ENCODE measurements around the gene IGLON5. TPM values are rescaled to one million over a fixed set of nuclear protein-coding genes. Genes with fewer than 3 reads are reported as not detected.

IGLON5 gene
- total RNA-seq, 1 experiment from 2014 or later: 41.2 TPM

DNA sequence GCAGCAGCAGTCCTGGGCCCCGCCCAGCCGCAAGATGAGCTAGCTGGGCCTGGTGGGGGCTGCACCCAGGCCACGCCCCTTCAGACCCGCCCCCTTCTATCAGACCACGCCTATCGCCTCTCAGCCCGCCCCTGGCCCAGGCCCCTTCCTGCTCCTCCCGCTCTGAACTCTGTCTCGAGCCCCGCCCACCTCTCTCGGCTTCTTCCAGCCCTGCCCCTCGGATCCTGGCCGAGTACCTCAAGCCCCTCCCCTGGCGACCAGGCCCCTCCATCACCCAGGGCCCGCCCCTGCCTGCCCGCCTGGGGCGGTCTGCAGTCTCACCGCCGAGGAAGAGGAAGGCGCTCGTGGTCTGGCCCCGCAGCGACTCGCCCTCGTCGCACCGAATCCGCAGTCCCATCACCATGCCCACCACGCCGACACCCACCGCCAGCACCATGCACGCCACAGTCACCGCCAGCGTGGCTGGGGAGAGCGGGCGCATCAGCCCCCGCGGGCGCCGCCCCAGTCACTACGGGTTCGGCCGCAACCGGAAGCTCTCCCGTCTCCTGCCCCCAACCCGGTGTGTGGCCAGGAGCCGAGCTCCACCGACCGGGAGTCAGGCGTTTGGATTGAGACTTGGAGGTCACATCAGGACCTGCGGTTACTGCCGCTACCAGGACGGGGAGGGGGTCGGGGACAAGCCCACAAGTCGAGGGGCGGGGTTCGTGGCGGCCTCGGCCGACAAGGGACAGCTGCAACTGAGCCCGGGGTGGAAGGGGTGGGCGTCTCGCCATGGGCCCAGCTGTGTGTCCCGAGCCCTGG lies 56.3 kb downstream of the IGLON5 start (continued):
- TF ChIP-seq, protein P1, sequence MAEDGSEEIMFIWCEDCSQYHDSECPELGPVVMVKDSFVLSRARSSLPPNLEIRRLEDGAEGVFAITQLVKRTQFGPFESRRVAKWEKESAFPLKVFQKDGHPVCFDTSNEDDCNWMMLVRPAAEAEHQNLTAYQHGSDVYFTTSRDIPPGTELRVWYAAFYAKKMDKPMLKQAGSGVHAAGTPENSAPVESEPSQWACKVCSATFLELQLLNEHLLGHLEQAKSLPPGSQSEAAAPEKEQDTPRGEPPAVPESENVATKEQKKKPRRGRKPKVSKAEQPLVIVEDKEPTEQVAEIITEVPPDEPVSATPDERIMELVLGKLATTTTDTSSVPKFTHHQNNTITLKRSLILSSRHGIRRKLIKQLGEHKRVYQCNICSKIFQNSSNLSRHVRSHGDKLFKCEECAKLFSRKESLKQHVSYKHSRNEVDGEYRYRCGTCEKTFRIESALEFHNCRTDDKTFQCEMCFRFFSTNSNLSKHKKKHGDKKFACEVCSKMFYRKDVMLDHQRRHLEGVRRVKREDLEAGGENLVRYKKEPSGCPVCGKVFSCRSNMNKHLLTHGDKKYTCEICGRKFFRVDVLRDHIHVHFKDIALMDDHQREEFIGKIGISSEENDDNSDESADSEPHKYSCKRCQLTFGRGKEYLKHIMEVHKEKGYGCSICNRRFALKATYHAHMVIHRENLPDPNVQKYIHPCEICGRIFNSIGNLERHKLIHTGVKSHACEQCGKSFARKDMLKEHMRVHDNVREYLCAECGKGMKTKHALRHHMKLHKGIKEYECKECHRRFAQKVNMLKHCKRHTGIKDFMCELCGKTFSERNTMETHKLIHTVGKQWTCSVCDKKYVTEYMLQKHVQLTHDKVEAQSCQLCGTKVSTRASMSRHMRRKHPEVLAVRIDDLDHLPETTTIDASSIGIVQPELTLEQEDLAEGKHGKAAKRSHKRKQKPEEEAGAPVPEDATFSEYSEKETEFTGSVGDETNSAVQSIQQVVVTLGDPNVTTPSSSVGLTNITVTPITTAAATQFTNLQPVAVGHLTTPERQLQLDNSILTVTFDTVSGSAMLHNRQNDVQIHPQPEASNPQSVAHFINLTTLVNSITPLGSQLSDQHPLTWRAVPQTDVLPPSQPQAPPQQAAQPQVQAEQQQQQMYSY (CRISPR knock-in tag; IDR thresholded peaks at IDR 0.05): 0 out of 2 replicates have a peak, but pooled peaks have one; percentile 42
- TF ChIP-seq FOXK1 (CRISPR knock-in tag; IDR thresholded peaks at IDR 0.05) (peak; percentile 76), NR3C1 (CRISPR knock-in tag; conservative IDR thresholded peaks at IDR 0.05; ENCODE audit: low read depth) (no peak), ZNF423 (CRISPR knock-in tag; IDR thresholded peaks at IDR 0.05) (no peak), ZNF138 (CRISPR knock-in tag; conservative IDR thresholded peaks at IDR 0.05) (no peak), ZNF317 (CRISPR knock-in tag; IDR thresholded peaks at IDR 0.05; ENCODE audit: borderline replicate concordance, low read depth) (no peak), ZNF121 (CRISPR knock-in tag; IDR thresholded peaks at IDR 0.05) (no peak), SP1 (CRISPR knock-in tag; conservative IDR thresholded peaks at IDR 0.05) (peak; percentile 92), ZNF232 (CRISPR knock-in tag; IDR thresholded peaks at IDR 0.05) (peak; percentile 40; the same call in 1 of the 2 replicates), EMX1 (CRISPR knock-in tag; IDR thresholded peaks at IDR 0.05) (no peak)
- TF ChIP-seq, protein P2, sequence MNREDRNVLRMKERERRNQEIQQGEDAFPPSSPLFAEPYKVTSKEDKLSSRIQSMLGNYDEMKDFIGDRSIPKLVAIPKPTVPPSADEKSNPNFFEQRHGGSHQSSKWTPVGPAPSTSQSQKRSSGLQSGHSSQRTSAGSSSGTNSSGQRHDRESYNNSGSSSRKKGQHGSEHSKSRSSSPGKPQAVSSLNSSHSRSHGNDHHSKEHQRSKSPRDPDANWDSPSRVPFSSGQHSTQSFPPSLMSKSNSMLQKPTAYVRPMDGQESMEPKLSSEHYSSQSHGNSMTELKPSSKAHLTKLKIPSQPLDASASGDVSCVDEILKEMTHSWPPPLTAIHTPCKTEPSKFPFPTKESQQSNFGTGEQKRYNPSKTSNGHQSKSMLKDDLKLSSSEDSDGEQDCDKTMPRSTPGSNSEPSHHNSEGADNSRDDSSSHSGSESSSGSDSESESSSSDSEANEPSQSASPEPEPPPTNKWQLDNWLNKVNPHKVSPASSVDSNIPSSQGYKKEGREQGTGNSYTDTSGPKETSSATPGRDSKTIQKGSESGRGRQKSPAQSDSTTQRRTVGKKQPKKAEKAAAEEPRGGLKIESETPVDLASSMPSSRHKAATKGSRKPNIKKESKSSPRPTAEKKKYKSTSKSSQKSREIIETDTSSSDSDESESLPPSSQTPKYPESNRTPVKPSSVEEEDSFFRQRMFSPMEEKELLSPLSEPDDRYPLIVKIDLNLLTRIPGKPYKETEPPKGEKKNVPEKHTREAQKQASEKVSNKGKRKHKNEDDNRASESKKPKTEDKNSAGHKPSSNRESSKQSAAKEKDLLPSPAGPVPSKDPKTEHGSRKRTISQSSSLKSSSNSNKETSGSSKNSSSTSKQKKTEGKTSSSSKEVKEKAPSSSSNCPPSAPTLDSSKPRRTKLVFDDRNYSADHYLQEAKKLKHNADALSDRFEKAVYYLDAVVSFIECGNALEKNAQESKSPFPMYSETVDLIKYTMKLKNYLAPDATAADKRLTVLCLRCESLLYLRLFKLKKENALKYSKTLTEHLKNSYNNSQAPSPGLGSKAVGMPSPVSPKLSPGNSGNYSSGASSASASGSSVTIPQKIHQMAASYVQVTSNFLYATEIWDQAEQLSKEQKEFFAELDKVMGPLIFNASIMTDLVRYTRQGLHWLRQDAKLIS (CRISPR knock-in tag; IDR thresholded peaks at IDR 0.05; ENCODE audit: borderline replicate concordance): no peak
- TF ChIP-seq, protein P3, sequence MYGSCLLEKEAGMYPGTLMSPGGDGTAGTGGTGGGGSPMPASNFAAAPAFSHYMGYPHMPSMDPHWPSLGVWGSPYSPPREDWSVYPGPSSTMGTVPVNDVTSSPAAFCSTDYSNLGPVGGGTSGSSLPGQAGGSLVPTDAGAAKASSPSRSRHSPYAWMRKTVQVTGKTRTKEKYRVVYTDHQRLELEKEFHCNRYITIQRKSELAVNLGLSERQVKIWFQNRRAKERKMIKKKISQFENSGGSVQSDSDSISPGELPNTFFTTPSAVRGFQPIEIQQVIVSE (CRISPR knock-in tag; IDR thresholded peaks at IDR 0.05; ENCODE audit: borderline replicate concordance): no peak
- TF ChIP-seq, protein P4, sequence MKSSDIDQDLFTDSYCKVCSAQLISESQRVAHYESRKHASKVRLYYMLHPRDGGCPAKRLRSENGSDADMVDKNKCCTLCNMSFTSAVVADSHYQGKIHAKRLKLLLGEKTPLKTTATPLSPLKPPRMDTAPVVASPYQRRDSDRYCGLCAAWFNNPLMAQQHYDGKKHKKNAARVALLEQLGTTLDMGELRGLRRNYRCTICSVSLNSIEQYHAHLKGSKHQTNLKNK (CRISPR knock-in tag; IDR thresholded peaks at IDR 0.05): no peak

DNA sequence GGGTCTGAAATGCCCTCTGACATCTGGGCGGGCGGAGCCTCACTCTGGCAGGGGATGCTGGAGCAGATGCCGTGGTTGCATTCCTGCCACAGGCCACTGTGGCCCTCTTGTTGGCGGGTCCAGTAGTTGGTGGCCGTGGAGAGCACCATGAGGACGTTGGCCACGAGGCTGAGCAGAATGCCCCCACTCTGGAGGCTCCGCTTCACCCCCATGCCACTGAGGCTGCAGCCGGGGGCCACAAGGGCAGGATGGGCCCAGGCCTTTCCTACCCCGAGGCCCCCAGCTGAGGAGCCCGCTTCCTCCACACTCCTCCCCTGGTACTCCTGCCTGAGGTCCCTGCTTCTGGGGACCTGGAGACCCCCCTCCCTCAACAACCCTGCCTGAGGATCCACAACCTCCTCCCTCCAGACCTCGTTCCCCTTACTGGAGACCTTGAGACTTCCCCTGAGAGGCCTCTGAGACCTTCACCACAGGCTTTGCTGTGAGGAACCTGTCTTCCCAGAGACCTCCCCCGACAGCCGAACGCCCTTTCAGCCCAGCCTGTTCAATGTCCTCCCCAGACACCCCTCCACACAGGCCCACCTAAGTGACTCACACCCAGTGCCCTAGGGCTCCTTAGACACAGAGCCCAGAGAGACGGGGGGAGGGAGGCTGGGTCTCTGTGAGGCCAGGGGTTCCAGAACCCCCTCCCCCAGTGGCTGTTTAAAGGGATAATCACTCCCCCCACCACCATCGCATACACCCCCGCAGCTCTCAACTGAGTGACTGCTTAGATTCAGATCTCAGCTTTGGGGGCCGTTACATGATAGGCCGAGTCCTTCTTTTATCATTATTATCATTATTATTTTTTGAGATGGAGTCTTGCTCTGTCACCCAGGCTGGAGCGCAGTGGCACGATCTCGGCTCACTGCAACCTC lies 57.2 kb downstream of the IGLON5 start, which contains the start of gene CLDND2:
Gene CLDND2 (minus strand): TSS at position 638 of the 917 bp plus-strand sequence. CDS start 426 bp downstream, at position 212.
- peak within 1 kb of the TSS; percentile 99 for H3K4me3 Mint-ChIP-seq
- H3K9me3 Mint-ChIP-seq: no peaks in the 10 kb centered on the region
- ChIA-PET CTCF (interaction anchor here (1.0 to 3.7 kb wide), 12 partner anchors 22 to 409 kb away, joined by 3 to 25 read pairs (median 5); partner anchors contain the start of genes C19orf84, KLK10 and SIGLEC10), POLR2A (interaction anchor here (0.9 to 1.7 kb wide), 6 partner anchors 14 to 320 kb away, joined by 4 to 13 read pairs (median 6); partner anchors contain the start of genes C19orf84 and LIM2)
- no peaks in the 10 kb centered on the region for H3K36me3 Mint-ChIP-seq
- peaks cover 25% of the 10 kb centered on the region for H3K4me1 Mint-ChIP-seq
- peaks cover 25% of the 10 kb centered on the region for H3K27me3 Mint-ChIP-seq (ENCODE audit: low read depth)
- ATAC-seq: no peak
- H3K27ac Mint-ChIP-seq: peak within 1 kb of the TSS; percentile 36; the same call in 1 of the 2 replicates
- no peak for DNase-seq (ENCODE audit: low spot score)
- TF ChIP-seq, protein P5, sequence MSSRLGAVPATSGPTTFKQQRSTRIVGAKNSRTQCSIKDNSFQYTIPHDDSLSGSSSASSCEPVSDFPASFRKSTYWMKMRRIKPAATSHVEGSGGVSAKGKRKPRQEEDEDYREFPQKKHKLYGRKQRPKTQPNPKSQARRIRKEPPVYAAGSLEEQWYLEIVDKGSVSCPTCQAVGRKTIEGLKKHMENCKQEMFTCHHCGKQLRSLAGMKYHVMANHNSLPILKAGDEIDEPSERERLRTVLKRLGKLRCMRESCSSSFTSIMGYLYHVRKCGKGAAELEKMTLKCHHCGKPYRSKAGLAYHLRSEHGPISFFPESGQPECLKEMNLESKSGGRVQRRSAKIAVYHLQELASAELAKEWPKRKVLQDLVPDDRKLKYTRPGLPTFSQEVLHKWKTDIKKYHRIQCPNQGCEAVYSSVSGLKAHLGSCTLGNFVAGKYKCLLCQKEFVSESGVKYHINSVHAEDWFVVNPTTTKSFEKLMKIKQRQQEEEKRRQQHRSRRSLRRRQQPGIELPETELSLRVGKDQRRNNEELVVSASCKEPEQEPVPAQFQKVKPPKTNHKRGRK (CRISPR knock-in tag; IDR thresholded peaks at IDR 0.05; ENCODE audit: borderline replicate concordance): no peak
- no peak for TF ChIP-seq CREM (CRISPR knock-in tag; IDR thresholded peaks at IDR 0.05)
- TF ChIP-seq, protein P6, sequence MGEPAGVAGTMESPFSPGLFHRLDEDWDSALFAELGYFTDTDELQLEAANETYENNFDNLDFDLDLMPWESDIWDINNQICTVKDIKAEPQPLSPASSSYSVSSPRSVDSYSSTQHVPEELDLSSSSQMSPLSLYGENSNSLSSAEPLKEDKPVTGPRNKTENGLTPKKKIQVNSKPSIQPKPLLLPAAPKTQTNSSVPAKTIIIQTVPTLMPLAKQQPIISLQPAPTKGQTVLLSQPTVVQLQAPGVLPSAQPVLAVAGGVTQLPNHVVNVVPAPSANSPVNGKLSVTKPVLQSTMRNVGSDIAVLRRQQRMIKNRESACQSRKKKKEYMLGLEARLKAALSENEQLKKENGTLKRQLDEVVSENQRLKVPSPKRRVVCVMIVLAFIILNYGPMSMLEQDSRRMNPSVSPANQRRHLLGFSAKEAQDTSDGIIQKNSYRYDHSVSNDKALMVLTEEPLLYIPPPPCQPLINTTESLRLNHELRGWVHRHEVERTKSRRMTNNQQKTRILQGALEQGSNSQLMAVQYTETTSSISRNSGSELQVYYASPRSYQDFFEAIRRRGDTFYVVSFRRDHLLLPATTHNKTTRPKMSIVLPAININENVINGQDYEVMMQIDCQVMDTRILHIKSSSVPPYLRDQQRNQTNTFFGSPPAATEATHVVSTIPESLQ (CRISPR knock-in tag; IDR thresholded peaks at IDR 0.05): no peak
- TF ChIP-seq, protein P7, sequence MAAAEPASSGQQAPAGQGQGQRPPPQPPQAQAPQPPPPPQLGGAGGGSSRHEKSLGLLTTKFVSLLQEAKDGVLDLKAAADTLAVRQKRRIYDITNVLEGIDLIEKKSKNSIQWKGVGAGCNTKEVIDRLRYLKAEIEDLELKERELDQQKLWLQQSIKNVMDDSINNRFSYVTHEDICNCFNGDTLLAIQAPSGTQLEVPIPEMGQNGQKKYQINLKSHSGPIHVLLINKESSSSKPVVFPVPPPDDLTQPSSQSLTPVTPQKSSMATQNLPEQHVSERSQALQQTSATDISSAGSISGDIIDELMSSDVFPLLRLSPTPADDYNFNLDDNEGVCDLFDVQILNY (CRISPR knock-in tag; IDR thresholded peaks at IDR 0.05): no peak
- no peak for TF ChIP-seq NR2C2 (CRISPR knock-in tag; IDR thresholded peaks at IDR 0.05)

All from WTC11 (cell line).